DND-41 (cell line): ENCODE measurements around the gene KNDC1.

ENCODE experiments used
- CTCF ChIP-seq: IDR thresholded peaks from 2 replicates; pipeline ENCODE4 v1.5.1; 2012; ENCODE audit warnings: borderline replicate concordance, low read length, moderate library complexity, mild to moderate bottlenecking; ENCODE audit not compliant: poor library complexity, severe bottlenecking; ENCODE audit errors: extremely low read depth
- EZH2 ChIP-seq: IDR thresholded peaks from 3 replicates; pipeline ENCODE4 v1.6.1; 2012; ENCODE audit warnings: borderline replicate concordance, low read depth, mild to moderate bottlenecking, moderate library complexity, low read length, inconsistent platforms; ENCODE audit not compliant: severe bottlenecking

- TF ChIP-seq CTCF (no peak), EZH2 (no peak)
These were observed 51.3 kb downstream of the KNDC1 start for GRCh38 chr10:133211141-133211830.
